Fibroblast of mammary gland (primary cell): Measurements from ENCODE around the gene TBCEL.

Source experiments
- DNase-seq: peaks from one replicate; pipeline ENCODE4 v3.0.0-alpha.2; 2010; ENCODE audit warnings: low read depth
- H3K4me3 ChIP-seq: 2 replicates; pipeline ENCODE4 v1.5.1; 2011; ENCODE audit warnings: low read depth, mild to moderate bottlenecking, low read length, moderate library complexity; ENCODE audit not compliant: control insufficient read depth
- CTCF ChIP-seq: conservative IDR thresholded peaks from 2 replicates; pipeline ENCODE4 v1.5.1; 2011; ENCODE audit warnings: low read depth, low read length, inconsistent platforms; ENCODE audit not compliant: control insufficient read depth, insufficient read depth

Gene TBCEL

GRCh38 chr11:120988603-120989002, 35.3 kb upstream of the TBCEL start:
- DNase-seq = no peak
- no peak overlapping the region for H3K4me3 ChIP-seq
- no peak for TF ChIP-seq CTCF

GRCh38 chr11:120991830-120992686, 31.8 kb upstream of the TBCEL start:
- DNase-seq = no peak
- H3K4me3 ChIP-seq = no peak overlapping the region
- no peak for TF ChIP-seq CTCF

- H3K4me3 ChIP-seq = no peak overlapping the region
- no peak for DNase-seq
- no peak for TF ChIP-seq CTCF
Measured at GRCh38 chr11:120994091-120994859, 29.6 kb upstream of the TBCEL start.

- TF ChIP-seq CTCF = no peak
- DNase-seq = no peak
- no peak overlapping the region for H3K4me3 ChIP-seq
Measured at GRCh38 chr11:120995184-120995583, 28.7 kb upstream of the TBCEL start.

GRCh38 chr11:120996973-120997372, 26.9 kb upstream of the TBCEL start:
- H3K4me3 ChIP-seq = no peak overlapping the region
- TF ChIP-seq CTCF = no peak
- no peak for DNase-seq

- TF ChIP-seq CTCF = no peak
- H3K4me3 ChIP-seq = no peak overlapping the region
- DNase-seq = no peak
Measured at GRCh38 chr11:120998581-120998980, 25.3 kb upstream of the TBCEL start.
